GM12892 (cell line): ENCODE data around the gene SERTAD2.

Experiments
- POLR2A ChIP-seq: IDR thresholded peaks from 2 replicates; pipeline ENCODE4 v1.6.1; 2011; ENCODE audit warnings: low read depth, low read length, control low read depth
- POLR2AphosphoS5 ChIP-seq: IDR thresholded peaks from 2 replicates; pipeline ENCODE4 v1.6.1; 2011; ENCODE audit warnings: low read depth, low read length, control low read depth
- TAF1 ChIP-seq: IDR thresholded peaks from 2 replicates; pipeline ENCODE4 v1.6.1; 2011; ENCODE audit warnings: low read depth, mild to moderate bottlenecking, control low read depth, low read length, borderline replicate concordance

DNA sequence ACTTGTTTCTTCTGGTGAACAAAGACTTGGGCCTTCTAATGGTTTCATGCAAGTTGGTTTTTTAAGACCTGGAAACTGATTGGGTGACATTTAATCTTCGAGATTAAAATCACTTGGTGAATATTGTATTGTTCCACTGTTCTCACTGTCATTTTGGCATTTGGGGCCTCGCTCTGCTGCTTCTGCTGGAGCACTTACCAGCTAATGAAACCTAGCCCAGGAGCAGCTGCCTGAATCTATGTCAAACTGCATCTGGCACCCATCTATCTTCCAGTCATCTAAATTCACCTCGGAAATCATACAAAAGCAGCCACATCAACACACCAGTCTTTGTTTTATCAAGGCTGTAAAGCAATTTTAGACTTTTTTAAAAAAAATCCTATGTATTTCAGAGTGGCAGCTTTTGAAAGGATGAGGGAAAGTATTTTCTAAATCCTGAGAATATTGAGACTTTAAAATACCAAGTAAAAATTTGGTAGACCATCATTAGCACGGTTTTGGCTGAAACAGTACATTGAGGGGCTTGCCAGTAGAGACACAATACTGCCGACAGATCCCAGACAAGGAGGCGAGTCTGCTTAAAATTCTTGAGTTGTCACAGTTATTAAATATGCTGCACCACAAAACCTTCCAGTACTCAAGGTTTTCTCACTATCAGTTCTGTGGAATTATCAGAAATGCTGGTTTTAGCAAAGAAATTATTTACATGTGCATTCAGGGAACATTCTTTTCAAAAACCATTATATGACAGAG lies 26.1 kb upstream of the SERTAD2 start:
- TF ChIP-seq POLR2AphosphoS5: no peak
- no peak for TF ChIP-seq POLR2A
- no peak for TF ChIP-seq TAF1
